ENCODE measurements around the gene ABCA10.
"Not testable (repeated sequence)": the region's sequence is repeated elsewhere in the genome, so short reads cannot be mapped to it uniquely, and the experiment has no call there.

ABCA10 gene

GRCh38 chr17:69170377-69170776 lies 58.2 kb downstream of the ABCA10 start:
- TF ChIP-seq CTCF (IDR thresholded peaks at IDR 0.05; ENCODE audit: insufficient read depth, missing control alignments): no peak
- DNase-seq (ENCODE audit: insufficient read length, low spot score): no peak
- no peak for FAIRE-seq

GRCh38 chr17:69168642-69169041 lies 60.0 kb downstream of the ABCA10 start:
- not testable (repeated sequence) for DNase-seq (ENCODE audit: insufficient read length, low spot score); FAIRE-seq

- TF ChIP-seq CTCF (IDR thresholded peaks at IDR 0.05; ENCODE audit: insufficient read depth, missing control alignments): no peak
- DNase-seq (ENCODE audit: insufficient read length, low spot score) (no peak), FAIRE-seq (no peak)
Observed at GRCh38 chr17:69166957-69167356, 61.7 kb downstream of the ABCA10 start.

GRCh38 chr17:69164206-69164605 lies 64.4 kb downstream of the ABCA10 start:
- FAIRE-seq (no peak), DNase-seq (ENCODE audit: insufficient read length, low spot score) (no peak)
- TF ChIP-seq CTCF (IDR thresholded peaks at IDR 0.05; ENCODE audit: insufficient read depth, missing control alignments): no peak

- FAIRE-seq: no peak
- no peak for DNase-seq (ENCODE audit: insufficient read length, low spot score)
- TF ChIP-seq CTCF (IDR thresholded peaks at IDR 0.05; ENCODE audit: insufficient read depth, missing control alignments): no peak
Observed at GRCh38 chr17:69159418-69159817, 69.2 kb downstream of the ABCA10 start.

- no peak for FAIRE-seq
- no peak for DNase-seq (ENCODE audit: insufficient read length, low spot score)
- TF ChIP-seq CTCF (IDR thresholded peaks at IDR 0.05; ENCODE audit: insufficient read depth, missing control alignments): no peak
Observed at GRCh38 chr17:69154267-69154666, 74.4 kb downstream of the ABCA10 start.

GRCh38 chr17:69150333-69150732 lies 78.3 kb downstream of the ABCA10 start:
- no peak for FAIRE-seq
- no peak for DNase-seq (ENCODE audit: insufficient read length, low spot score)
- TF ChIP-seq CTCF (IDR thresholded peaks at IDR 0.05; ENCODE audit: insufficient read depth, missing control alignments): no peak

GRCh38 chr17:69147460-69147859 lies 81.2 kb downstream of the ABCA10 start:
- no peak for TF ChIP-seq CTCF (IDR thresholded peaks at IDR 0.05; ENCODE audit: insufficient read depth, missing control alignments)
- no peak for DNase-seq (ENCODE audit: insufficient read length, low spot score)
- FAIRE-seq: no peak
